Measurements from ENCODE around the gene TSR3.

Gene TSR3

DNA sequence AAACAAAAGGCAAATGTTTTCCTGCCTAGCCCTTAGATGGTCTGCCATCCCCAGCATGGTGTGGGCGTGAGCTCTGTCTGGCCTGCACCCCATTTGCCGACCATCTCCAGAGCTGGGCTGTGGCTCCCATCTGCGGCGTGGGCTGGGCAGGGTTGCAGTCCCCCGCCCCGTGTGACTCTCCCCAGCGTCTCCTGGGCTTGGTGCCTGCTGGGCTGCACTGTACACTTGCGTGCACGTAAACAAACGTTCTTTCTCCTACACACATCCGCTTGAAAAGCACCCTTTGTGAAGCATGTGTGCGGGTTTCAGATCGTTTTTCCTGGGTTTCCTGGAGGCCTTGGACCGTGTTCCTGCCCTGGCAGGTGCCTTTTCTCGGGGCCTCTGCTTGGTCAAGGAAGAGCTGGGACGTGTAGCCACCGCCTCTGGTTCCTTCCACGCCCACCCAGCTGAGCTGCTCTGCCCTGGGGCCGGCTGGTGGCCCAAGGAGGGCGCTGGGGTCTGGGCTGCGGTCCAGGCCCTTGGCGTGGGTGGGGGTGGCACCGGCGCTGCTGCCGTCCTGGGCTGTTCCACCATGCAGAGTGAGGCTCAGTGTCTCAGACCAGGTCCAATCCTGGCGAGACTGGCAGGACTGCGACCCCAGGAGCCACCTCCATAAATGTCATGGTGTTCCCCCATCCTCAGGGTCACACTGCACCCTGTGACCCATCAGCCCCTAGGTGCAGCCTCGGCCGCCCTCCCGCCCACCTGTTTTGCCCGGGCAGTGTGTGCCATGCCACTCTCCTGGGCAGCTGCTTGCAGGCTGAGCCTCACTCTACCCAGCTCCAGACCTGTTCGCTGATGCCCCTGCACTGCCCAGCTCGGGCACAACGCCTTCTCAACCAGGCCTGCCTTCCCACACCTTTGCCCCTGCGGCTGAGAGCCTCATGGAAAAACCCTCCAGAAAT is 28.1 kb downstream of the TSR3 start:
- DNase-seq: no peak

DNA sequence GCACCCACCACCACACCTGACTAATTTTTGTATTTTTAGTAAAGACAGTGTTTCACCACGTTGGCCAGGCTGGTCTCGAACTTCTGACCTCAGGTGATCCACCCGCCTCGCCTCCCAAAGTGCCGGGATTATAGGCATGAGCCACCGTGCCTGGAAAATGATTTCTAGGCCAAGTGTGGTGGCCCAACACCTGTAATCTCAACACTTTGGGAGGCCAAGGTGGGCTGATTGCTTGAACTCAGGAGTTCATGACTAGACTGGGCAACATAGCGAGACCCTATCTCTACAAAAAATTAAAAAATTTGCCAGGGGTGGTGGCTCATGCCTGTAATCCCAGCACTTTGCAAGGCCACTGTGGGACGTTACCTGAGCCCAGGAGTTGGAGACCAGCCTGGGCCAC is 29.3 kb downstream of the TSR3 start:
- no peak for DNase-seq

DNA sequence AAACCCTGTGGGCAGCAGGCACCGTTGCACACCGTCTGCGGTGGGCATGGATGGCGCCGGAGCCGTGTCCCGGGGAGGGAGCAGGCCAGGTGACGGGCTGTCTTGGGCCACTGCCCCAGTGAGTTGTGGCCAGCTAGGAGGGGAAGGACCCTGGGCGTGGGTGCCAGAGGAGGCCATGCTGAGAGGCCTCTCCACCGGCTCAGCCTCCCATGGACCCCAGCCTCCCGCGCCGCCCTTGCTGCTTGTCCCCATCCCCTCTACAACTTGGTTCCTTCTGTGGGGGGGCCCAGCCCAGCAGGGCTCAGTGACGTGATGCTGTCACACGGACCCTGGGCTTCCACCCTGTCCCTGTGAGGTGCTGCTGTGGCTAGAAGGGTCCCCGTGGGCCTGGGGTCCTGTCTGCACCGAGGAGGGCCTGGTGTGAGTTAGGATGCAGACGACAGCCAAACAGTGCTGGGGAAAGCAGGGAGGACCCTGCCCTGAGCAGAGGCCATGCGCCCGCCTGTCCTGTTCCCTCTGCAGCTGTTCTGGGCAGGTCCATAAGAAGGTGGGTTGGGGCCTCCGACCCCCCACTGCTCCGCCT is 30.9 kb downstream of the TSR3 start:
- no peak for DNase-seq

DNA sequence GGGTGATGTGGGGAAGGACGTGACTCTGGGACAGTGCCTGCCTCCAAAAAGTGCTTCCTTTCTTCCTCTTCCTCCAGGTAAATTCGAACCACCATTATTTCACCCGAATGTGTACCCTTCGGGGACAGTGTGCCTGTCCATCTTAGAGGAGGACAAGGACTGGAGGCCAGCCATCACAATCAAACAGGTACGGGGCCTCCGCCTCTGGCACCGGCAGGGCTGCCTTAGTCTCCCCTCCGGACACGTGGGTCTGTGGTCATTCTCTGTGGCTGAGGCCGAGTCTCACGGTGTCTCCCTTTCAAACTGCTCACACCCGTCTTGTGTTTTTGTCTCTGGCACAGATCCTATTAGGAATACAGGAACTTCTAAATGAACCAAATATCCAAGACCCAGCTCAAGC is 31.6 kb downstream of the TSR3 start:
- no peak for DNase-seq

DNA sequence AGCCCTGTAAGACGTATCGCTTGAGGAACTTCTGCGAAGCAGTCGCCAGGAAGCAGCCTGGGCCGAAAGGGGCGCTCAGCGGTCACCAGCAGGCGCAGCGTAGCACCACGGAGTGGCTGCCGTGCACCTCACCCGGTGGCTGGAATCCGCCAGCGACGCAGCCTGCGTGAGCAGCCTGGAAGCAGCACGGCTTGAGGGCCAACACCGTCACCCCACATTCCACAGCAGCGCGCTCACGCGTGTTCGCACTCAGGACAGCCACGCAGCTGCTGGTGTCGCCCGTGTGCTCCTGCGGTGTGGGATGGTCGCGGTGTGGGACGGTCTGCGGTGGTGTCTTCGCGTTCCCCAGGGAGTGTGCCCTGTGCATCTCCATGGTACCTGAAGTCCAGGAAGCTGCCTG is 32.6 kb downstream of the TSR3 start:
- no peak for DNase-seq

DNA sequence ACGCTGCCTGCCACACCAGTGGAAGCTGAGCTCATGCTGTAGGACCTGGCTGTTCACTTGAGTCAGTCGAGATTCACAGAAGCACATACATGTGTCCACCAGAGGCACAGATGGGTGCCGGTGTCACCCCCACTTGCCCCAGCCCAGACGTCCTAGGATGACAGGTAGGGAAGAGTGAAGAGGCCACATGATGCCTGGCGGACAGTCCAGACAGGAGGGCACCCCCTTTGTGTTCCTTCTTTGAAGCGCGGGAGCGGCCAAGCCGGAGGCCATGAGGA is 33.5 kb downstream of the TSR3 start:
- no peak for DNase-seq

DNA sequence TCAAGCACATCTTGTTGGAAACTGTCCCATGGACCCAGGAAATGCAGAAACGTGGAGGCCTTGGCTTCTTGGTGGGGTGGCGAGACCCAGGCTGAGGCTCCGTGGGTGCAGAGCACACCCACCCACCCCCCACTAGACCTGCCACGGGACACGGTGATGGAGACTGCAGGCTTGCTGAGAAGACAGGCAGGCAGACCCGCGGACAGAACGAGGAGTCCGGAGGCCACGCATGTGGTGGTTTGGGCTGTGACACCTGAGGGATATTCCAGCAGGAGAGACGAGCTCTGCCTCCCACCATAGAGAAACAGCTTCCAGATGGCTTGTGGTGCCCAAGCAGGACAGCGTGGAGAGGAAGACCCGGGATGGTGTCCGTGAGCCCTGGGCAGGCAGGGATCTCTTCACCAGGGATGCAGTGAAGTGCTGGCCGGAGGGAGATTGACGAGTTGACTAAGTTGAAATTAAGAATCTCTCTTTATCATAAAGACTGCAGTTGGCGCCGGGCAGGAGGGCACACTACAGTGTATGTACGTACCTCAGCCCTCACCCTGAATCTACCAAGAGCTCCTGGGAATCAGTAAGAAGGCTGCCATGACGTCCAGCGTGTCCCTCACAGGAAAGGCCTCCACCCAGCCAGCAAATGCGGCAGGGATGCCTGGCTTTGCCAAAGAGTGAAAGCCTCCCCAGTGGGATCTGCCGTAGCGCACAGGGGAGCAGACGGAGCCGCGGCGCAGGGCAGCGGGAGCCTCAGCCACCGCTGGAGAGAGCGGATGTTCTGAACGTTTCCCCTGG is 34.0 kb downstream of the TSR3 start:
- DNase-seq: no peak

DNA sequence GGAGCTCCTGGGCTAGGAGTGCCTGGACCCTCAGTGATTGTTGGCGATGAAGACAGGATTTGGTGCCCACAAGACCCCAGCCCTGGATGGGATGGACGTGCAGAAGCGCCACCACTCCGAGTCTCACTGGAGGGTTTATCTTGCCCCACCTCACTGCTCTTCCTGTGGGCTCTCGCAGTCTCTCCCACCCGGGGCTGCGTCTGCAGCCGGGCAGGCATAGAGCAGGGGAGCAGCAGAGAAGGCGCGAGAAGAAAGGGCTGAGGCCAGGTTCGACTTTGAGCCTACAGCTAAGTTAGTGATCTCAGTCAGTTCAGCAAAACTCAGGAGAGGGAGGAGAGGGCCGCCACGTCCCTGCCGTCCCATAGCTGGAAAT is 35.7 kb downstream of the TSR3 start:
- no peak for DNase-seq

DNA sequence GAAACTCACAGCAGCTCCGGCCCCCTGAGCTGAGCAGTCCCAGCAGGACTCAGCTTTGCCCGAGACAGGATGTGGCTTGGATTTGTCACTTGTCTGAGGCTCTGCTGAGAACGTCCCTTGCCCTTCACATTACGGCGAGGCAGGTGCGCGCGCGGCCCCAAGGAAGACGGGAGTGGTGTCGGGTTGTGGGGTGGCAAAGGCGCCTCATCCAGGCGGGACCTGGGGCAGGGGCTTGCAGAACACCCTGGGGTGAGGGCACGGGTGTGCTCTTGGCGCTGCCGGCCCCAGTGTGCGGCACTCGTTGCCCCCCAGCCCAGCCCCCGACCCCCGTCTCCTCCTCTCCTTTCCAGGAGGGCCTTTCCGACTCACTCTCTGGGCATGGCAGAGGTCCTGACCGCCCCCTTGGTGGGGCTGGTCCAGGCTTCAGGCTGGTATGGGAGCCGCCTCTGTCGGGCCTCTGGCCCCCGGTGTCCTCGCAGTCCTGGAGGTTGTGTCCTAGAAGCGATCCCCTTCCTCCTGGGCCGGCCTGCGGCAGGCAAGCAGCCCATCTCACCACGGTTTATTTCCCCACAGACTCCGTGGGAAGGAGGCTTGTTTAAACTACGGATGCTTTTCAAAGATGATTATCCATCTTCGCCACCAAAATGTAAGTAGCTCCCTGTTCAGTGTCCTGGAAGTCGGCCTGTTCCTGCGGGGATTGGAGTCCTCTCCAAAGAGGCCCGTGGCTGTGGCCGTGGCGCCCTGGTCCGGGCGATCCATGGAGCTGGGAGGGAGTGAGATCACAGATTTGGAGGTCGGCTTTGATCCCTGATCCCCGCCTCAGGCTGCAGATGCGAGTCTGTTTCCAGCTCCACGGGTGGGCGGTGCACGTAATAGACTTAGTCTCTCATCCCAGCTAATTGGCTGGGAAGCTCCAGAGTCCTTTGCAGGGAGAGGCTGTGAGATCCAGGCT is 36.3 kb downstream of the TSR3 start:
- DNase-seq: no peak

DNA sequence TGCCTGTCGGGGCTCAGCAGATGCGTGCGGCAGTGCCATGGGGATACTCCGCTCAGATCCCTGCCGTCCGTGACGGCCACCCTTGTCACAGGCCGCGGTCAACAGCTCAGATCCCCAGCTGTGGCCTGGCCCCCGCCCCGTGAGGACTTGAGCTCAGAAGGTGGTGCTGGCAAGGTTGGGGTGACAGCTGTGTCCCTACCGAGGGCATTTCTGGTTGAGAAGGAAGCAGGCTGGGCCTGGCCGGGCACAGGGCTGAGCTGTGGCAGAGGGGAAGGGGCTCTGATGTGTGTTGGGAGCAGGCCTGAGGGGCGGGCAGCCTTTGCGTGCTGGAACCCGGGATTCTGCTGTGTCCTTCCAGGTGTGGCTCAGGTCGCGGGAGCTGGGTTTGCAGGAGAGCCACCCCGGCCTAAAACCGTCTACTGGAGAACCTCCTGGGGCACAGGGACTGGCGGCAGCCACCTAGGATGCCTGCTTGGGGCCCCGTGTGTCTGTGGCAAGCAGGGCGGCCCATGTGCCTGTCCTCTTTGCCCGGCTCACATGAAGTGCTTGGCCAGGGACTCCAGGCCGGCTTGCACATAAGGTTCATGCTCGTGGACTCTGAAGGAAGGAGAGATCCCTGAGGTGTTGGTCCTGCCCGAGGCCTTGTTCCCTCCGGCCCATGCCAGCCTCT is 37.1 kb downstream of the TSR3 start:
- DNase-seq: no peak

DNA sequence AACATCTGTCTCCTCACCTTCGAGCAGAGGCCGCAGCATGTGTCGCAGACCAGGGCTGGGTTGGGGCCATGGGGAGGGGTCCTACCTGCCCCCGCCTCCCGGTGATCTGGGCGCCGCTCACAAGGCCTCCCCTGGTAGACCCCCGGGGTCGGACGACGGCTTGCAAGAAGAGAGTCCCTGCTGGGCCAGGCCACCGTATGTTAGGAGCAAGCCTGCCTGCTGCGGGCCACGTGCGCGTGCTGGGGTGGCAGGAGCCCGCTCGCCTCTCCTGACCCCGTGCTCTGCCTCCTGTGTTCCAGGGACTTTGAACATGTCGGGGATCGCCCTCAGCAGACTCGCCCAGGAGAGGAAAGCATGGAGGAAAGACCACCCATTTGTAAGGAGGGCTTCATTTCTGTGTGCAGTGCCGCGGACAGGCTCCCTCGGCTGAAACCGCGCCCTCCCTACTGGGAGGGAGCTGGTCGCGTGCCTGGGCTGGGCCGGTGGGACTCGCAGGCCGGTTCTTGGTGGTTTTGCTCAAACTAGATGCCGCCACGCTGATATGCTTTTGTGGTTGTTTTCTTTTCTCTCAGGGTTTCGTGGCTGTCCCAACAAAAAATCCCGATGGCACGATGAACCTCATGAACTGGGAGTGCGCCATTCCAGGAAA is 37.8 kb downstream of the TSR3 start:
- DNase-seq: no peak

DNA sequence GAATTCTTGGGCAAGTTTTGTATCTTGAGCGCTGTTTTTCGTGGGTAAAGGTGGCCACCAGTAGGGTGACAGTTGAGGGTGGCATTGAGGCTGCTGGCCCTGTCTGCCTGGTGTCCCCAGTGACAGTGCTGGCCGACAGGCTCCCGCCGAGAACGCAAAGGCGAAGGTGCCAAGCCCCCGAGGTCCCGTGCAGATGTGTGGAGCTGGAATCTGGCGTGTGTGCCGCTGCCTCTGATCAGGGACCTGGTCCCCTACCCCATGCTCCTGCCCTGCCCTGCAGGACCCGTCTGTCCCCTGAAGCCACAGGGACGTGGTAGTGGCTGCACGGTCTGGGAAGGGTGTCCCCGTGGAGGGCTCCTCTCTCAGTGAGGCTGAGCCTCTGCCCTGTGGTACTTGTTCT is 38.8 kb downstream of the TSR3 start:
- no peak for DNase-seq

DNA sequence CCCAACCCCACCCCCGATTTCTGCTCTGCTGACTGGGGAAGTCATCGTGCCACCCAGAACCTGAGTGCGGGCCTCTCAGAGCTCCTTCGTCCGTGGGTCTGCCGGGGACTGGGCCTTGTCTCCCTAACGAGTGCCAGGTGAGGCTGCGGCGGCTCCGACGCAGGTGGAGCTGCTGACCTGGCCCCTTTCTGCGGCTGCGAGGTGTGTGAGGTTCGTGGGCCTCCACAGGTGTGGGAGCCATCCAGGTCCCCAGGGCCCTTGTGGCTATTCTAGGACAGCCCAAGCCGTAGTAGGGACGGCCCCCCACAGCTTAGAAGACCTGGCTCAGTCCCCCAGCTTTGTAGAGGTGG is 39.2 kb downstream of the TSR3 start:
- DNase-seq: no peak

DNA sequence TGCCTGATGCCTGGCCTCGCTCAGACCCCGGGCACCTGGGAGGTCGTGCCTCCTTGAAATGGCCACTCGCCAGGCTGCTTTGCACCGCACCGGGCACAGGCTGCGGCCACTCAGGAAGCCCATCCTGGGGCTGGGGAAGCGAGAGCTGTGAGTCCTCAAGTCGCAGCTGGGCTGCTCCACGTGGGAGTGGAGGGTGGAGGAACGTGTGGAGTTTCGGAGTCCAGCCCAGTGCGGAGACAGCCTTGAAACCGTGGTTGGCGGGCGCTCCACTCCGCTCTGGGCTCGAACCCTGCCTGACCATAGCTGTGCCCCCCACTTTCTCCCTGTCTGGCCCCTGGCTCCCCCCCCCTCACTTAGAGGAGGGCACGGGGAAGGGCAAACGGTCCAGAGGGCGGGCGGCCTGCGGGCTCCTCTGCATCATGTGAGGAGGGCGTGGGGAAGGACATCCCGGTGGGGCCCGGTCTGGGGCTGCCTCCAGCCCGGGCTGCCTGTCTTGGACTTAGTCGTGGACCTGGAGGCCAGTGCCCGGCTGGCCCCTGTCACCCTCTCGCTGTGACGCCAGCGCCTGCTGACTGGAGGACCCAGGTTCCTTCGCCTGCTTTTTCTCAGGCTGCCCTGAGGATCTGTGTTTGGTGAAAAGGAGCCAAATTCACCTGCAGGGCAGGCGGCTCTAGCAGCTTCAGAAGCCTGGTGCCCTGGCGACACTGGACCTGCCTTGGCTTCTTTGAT is 39.8 kb downstream of the TSR3 start:
- no peak for DNase-seq

DNA sequence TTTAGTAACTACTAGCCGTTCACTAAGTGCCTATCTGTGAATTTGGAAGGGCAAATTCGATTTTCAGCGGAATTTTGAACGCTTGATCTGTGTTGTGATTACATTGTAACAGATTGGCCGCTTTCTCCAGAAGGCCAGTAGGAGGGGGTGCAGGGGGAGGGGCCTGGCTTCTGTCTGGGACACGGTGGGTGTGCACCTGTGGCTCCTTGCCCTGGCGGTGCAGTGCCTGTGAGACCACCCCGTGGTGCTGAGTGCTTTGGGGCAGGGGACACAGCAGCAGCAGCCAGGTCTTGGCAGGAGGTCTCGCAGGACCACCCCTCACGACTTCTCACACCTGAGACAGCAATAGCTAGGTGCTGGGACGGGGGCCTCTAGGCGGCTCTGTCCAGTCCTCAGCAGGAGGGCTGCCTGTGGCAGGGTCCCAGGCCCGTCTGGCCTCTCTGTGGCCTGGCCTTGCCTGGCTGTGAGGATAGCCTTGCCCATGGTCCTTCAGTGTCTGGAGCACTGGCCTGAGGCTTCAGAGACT is 40.4 kb downstream of the TSR3 start:
- DNase-seq: no peak

DNA sequence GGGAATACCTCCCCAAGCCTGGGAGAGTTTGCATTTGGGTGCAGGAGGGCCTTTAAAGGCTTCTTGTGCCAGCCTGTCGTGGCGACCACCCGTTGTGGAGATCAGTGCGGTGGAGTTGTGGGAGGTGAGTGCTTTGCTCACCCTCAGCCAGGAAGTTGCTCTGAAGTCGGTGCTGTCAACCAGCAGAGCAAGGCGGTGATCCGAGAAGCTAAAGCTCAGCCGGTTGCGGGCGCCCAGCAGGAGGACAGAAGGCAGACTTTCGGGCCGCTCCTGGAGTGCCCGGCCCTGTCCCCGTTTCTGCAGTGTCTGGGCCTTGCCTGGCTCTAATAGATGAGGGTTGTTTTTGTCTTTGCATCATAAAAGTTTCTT is 40.9 kb downstream of the TSR3 start:
- no peak for DNase-seq

DNA sequence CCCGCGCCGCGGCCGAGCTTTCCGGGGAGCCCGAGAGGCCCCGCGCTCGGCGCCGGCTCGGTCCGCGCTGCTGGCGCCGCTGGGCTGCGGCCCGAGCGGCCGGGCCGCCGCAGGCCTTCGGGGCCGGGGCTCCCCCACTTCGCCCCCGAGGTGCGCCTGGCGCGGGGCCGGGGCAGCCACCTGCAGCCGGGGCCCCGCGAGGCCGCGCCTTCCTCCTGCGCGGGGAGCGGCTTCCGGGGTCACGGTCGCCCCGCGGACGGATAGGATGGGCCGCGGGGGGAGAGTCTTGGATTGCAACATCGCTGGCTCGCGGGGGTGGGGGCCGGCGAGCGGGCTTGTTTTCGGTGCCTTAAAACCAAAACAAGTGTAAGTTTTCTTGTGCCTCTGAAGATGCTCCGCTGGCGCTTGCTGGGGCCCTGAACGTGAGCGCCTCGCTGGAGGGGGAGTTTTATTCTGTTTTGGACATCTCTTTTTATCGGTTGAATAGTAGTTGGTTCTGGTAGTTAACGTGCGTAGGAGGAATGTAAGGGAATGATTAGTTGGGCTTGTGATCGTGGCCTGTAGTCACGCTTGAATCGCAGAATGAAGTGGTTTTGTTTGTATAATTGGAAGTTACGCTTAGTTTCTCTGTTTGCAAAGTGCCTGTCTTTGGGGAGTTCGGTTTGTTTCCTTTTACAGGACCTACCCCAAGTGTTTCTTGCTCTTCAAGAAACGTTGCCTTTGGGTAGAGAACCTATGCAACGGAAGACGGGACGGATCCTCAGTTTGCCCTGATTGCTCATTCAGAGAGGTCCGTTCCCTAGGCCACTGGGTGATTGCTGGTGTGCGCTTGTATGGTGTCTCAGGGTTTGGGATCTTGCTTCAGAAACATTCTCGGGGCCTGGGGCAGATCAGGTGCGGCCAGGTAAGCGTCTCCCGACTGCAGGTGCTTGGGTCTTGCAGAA is 41.5 kb downstream of the TSR3 start:
- DNase-seq: no peak

DNA sequence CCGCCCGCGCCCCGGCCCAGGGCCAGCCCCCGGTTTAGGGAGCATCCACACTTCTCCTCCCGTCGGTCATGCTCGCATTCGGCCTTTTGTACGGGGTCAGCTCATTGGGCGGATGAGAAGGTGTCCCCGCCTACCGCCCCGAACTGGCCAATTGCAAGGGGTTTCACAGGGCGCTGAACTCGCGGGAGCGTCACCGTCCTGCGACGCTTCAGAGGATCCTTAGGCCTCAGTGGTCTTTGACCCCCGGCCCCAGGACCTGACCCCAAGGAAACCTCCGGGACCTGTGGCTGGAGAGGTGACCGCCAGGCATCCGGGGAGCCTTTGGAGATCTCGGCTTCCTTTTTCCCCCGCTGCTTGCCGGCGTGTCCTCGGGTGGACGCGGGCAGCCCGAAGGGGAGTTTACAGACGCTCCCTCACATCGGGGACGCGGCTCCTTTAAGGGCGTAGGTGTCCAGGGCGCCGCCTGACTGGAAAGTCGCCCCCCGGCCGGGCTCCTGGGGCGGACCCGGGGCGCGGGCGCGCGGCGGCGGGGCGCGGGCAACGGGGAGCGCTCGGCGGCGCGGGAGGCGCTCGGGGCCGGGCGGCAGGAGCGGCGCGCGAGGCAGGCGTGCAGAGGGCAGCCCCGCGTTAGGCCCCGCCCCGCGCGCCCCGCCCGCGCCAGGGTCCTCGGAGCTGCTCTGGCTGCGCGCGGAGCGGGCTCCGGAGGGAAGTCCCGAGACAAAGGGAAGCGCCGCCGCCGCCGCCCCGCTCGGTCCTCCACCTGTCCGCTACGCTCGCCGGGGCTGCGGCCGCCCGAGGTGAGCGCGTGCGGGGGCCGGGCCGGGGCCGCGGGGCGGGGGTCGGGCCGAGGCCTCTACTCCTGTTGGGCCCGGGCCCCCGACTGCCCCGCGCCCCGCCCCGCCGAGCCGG is 42.4 kb downstream of the TSR3 start, which contains the start of gene UBE2I:
UBE2I (plus strand) TSS at position 660 of the 909 bp plus-strand sequence. CDS start 4,395 bp downstream, outside the sequence.
- peak; percentile 88 to 93 for DNase-seq
